Keratinocyte (primary cell): ENCODE measurements around the gene SLC19A3.

Experiments used
- EZH2 ChIP-seq: IDR thresholded peaks from one replicate; pipeline ENCODE4 v1.6.1; 2012; ENCODE audit warnings: inconsistent platforms, mild to moderate bottlenecking, low read length, moderate library complexity
- TF ChIP-seq, protein P1 (sequence below), 3 experiments: IDR thresholded peaks in 1 of 3; conservative IDR thresholded peaks in 1 of 3; optimal IDR thresholded peaks in 1 of 3; 2 replicates in 2 of 3; 3 replicates in 1 of 3; pipeline versions ENCODE3 to v1.5.1; 2011; ENCODE audit warnings: low read length in 3 of 3, mild to moderate bottlenecking in 3 of 3, moderate library complexity in 2 of 3, control low read depth in 1 of 3, inconsistent platforms in 1 of 3; ENCODE audit not compliant: insufficient read depth in 2 of 3; ENCODE audit errors: extremely low read depth in 1 of 3

DNA sequence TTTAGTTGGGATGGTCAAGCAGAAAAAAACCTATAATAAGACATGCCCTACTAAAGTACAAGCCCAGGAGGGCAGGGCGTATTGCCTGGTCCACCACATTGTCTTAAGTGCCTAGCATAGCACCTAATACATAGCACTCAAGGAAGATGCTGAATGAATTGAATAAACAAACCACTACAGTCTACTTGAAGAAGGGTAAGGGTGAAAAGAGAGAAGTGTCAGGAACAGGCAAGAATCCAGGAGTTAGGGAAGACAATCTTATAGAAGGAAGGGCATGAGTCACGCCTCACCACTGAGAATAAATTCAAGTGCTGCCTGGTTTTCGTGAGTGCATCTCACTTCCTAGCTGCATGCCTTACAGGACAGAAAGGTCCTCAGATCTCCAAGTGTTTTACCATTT is 13.9 kb downstream of the SLC19A3 start:
- TF ChIP-seq, protein P1, sequence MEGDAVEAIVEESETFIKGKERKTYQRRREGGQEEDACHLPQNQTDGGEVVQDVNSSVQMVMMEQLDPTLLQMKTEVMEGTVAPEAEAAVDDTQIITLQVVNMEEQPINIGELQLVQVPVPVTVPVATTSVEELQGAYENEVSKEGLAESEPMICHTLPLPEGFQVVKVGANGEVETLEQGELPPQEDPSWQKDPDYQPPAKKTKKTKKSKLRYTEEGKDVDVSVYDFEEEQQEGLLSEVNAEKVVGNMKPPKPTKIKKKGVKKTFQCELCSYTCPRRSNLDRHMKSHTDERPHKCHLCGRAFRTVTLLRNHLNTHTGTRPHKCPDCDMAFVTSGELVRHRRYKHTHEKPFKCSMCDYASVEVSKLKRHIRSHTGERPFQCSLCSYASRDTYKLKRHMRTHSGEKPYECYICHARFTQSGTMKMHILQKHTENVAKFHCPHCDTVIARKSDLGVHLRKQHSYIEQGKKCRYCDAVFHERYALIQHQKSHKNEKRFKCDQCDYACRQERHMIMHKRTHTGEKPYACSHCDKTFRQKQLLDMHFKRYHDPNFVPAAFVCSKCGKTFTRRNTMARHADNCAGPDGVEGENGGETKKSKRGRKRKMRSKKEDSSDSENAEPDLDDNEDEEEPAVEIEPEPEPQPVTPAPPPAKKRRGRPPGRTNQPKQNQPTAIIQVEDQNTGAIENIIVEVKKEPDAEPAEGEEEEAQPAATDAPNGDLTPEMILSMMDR (optimal IDR thresholded peaks at IDR 0.05 in 1 of 3, IDR thresholded peaks at IDR 0.05 in 1 of 3, conservative IDR thresholded peaks at IDR 0.05 in 1 of 3; ENCODE audit: extremely low read depth in 1 of 3, insufficient read depth in 2 of 3, low read length in 3 of 3): no peak
- no peak for TF ChIP-seq EZH2
